ENCODE measurements around the gene ROBO1. TPM values are rescaled to one million over a fixed set of nuclear protein-coding genes. Genes with fewer than 3 reads are reported as not detected.

ROBO1 gene
- total RNA-seq, 1 donor from 2014 or later: 71.7 TPM

DNA sequence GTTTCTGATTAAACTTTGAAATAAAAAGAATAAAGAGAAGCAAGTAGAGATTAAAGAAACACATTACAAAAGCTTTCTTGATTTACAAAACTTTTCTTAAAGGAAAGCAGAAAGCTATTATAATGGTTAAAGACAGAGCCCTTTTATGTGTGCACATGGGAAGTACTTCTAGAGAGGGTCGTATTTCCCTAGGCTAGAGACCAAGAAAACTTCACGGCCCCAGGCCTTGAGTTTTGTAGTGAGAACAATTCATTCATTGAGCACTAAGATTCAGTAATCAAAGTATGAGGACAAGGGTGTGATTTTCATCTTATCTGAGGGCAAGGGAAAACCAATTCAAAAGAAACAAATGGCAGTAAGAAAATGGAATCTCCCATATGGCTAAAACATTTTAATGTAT lies 854.1 kb downstream of the ROBO1 start:
- H3K36me3 Mint-ChIP-seq (ENCODE audit: low read depth, unreplicated experiment): no peaks in the 10 kb centered on the region
- H4K20me1 ChIP-seq (ENCODE audit: insufficient read depth, low read length): no peaks in the 10 kb centered on the region
- H3K4me1 ChIP-seq (ENCODE audit: insufficient read depth, low read length): peaks cover 5% of the 10 kb centered on the region
- H3K27ac ChIP-seq (ENCODE audit: low read depth, low read length): no peak overlapping the region
- H3K4me1 Mint-ChIP-seq (ENCODE audit: low read depth, unreplicated experiment): peaks cover 13% of the 10 kb centered on the region
- H3K9me3 Mint-ChIP-seq (ENCODE audit: unreplicated experiment): no peaks in the 10 kb centered on the region
- H3K4me3 Mint-ChIP-seq (ENCODE audit: unreplicated experiment): no peak overlapping the region
- H3K79me2 ChIP-seq (ENCODE audit: insufficient read depth, low read length): no peaks in the 10 kb centered on the region
- H3K9ac ChIP-seq (ENCODE audit: low read length): no peak overlapping the region
- no peak for TF ChIP-seq EZH2 (IDR thresholded peaks at IDR 0.05; ENCODE audit: insufficient read depth, low read length)
- TF ChIP-seq, protein P1, sequence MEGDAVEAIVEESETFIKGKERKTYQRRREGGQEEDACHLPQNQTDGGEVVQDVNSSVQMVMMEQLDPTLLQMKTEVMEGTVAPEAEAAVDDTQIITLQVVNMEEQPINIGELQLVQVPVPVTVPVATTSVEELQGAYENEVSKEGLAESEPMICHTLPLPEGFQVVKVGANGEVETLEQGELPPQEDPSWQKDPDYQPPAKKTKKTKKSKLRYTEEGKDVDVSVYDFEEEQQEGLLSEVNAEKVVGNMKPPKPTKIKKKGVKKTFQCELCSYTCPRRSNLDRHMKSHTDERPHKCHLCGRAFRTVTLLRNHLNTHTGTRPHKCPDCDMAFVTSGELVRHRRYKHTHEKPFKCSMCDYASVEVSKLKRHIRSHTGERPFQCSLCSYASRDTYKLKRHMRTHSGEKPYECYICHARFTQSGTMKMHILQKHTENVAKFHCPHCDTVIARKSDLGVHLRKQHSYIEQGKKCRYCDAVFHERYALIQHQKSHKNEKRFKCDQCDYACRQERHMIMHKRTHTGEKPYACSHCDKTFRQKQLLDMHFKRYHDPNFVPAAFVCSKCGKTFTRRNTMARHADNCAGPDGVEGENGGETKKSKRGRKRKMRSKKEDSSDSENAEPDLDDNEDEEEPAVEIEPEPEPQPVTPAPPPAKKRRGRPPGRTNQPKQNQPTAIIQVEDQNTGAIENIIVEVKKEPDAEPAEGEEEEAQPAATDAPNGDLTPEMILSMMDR (IDR thresholded peaks at IDR 0.05; ENCODE audit: insufficient read depth, low read depth, low read length): no peak
- no peak overlapping the region for H3K4me2 ChIP-seq (ENCODE audit: low read length)
- no peaks in the 10 kb centered on the region for H3K9me3 ChIP-seq (ENCODE audit: insufficient read depth, low read depth, low read length)
- H3K36me3 ChIP-seq (ENCODE audit: insufficient read depth, low read length): no peaks in the 10 kb centered on the region
- DNase-seq (ENCODE audit: low read depth): no peak
- no peaks in the 10 kb centered on the region for H3K27me3 Mint-ChIP-seq (ENCODE audit: low read depth, unreplicated experiment)
- no peaks in the 10 kb centered on the region for H3K27me3 ChIP-seq (ENCODE audit: insufficient read depth, low read length)
- no peak overlapping the region for H3K4me3 ChIP-seq (ENCODE audit: insufficient read depth, low read depth, low read length)
- no peak overlapping the region for H3K27ac Mint-ChIP-seq (ENCODE audit: unreplicated experiment)
- no peak for FAIRE-seq
- no peak overlapping the region for H2AFZ ChIP-seq (ENCODE audit: low read depth, low read length)

DNA sequence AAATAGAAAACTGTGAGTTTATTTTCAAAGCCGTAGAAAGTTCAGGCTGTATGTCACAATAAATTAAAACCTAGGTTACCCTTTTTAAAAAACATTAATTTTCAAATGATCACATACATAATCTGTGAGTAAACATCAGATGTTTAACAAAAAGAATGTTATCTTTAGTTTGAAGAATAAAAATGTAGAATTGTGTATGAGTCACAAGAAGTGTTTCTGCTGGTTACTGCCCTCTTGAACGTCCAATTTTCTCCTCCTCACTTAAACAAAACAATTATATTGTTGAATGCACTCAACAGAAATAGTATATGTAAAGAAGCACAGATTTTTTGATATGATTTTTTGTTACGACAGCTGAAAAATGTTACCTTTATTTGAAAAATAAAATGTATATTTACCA lies 855.1 kb downstream of the ROBO1 start:
- H3K27ac Mint-ChIP-seq (ENCODE audit: unreplicated experiment): no peak overlapping the region
- Histone ChIP-seq H2AFZ (ENCODE audit: low read depth, low read length) (no peak overlapping the region), H3K4me3 (ENCODE audit: insufficient read depth, low read depth, low read length) (no peak overlapping the region), H3K9me3 (ENCODE audit: insufficient read depth, low read depth, low read length) (no peaks in the 10 kb centered on the region), H3K4me1 (ENCODE audit: insufficient read depth, low read length) (no peaks in the 10 kb centered on the region), H3K9ac (ENCODE audit: low read length) (no peak overlapping the region), H3K4me2 (ENCODE audit: low read length) (no peak overlapping the region), H3K27ac (ENCODE audit: low read depth, low read length) (no peak overlapping the region), H3K36me3 (ENCODE audit: insufficient read depth, low read length) (no peaks in the 10 kb centered on the region), H3K27me3 (ENCODE audit: insufficient read depth, low read length) (no peaks in the 10 kb centered on the region), H4K20me1 (ENCODE audit: insufficient read depth, low read length) (no peaks in the 10 kb centered on the region), H3K79me2 (ENCODE audit: insufficient read depth, low read length) (no peaks in the 10 kb centered on the region)
- DNase-seq (ENCODE audit: low read depth) (no peak), FAIRE-seq (no peak)
- no peaks in the 10 kb centered on the region for H3K36me3 Mint-ChIP-seq (ENCODE audit: low read depth, unreplicated experiment)
- no peak overlapping the region for H3K4me3 Mint-ChIP-seq (ENCODE audit: unreplicated experiment)
- TF ChIP-seq EZH2 (IDR thresholded peaks at IDR 0.05; ENCODE audit: insufficient read depth, low read length): no peak
- TF ChIP-seq, protein P1 (IDR thresholded peaks at IDR 0.05; ENCODE audit: insufficient read depth, low read depth, low read length): no peak
- H3K4me1 Mint-ChIP-seq (ENCODE audit: low read depth, unreplicated experiment): peaks cover 8% of the 10 kb centered on the region
- H3K9me3 Mint-ChIP-seq (ENCODE audit: unreplicated experiment): no peaks in the 10 kb centered on the region
- H3K27me3 Mint-ChIP-seq (ENCODE audit: low read depth, unreplicated experiment): no peaks in the 10 kb centered on the region

DNA sequence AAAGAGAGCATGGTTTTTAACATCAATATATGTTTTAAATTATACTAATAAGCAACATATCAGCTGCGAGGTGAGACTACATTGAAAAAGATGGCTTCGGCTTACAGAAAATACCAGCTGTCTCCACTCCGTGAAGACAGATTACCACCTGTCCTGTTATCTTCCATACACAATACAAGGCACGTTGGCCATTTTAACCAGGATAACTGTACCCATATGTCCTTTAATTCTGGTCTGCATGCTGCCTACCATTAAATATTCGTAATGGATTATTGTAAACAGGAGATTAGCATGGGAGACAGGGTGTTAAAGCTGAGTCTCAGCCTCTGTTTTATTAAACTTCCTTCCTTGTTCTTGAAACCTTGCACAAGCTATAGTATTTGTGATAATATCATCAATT lies 855.5 kb downstream of the ROBO1 start:
- Histone ChIP-seq H3K9me3 (ENCODE audit: insufficient read depth, low read depth, low read length) (no peaks in the 10 kb centered on the region), H3K9ac (ENCODE audit: low read length) (no peak overlapping the region), H3K4me3 (ENCODE audit: insufficient read depth, low read depth, low read length) (no peak overlapping the region), H3K4me1 (ENCODE audit: insufficient read depth, low read length) (no peaks in the 10 kb centered on the region), H2AFZ (ENCODE audit: low read depth, low read length) (no peak overlapping the region), H3K79me2 (ENCODE audit: insufficient read depth, low read length) (no peaks in the 10 kb centered on the region), H3K27me3 (ENCODE audit: insufficient read depth, low read length) (no peaks in the 10 kb centered on the region), H3K27ac (ENCODE audit: low read depth, low read length) (no peak overlapping the region), H3K4me2 (ENCODE audit: low read length) (no peak overlapping the region), H3K36me3 (ENCODE audit: insufficient read depth, low read length) (no peaks in the 10 kb centered on the region), H4K20me1 (ENCODE audit: insufficient read depth, low read length) (no peaks in the 10 kb centered on the region)
- DNase-seq (ENCODE audit: low read depth) (no peak), FAIRE-seq (no peak)
- Mint-ChIP-seq H3K36me3 (ENCODE audit: low read depth, unreplicated experiment) (no peaks in the 10 kb centered on the region), H3K27ac (ENCODE audit: unreplicated experiment) (no peak overlapping the region), H3K4me1 (ENCODE audit: low read depth, unreplicated experiment) (peaks cover 5% of the 10 kb centered on the region), H3K4me3 (ENCODE audit: unreplicated experiment) (no peak overlapping the region), H3K27me3 (ENCODE audit: low read depth, unreplicated experiment) (no peaks in the 10 kb centered on the region), H3K9me3 (ENCODE audit: unreplicated experiment) (no peaks in the 10 kb centered on the region)
- no peak for TF ChIP-seq EZH2 (IDR thresholded peaks at IDR 0.05; ENCODE audit: insufficient read depth, low read length)
- TF ChIP-seq, protein P1 (IDR thresholded peaks at IDR 0.05; ENCODE audit: insufficient read depth, low read depth, low read length): no peak
